ENCODE results near the gene RIN1. TPM values are rescaled to one million over a fixed set of nuclear protein-coding genes. Genes with fewer than 3 reads are reported as not detected.
A peak's percentile ranks its signal among the peaks of the same experiment; 100 is the strongest.

The RIN1 gene
- polyA plus RNA-seq, 1 of the 3 experiments (the other 2 are of a cell fraction): 16.9 TPM

DNA sequence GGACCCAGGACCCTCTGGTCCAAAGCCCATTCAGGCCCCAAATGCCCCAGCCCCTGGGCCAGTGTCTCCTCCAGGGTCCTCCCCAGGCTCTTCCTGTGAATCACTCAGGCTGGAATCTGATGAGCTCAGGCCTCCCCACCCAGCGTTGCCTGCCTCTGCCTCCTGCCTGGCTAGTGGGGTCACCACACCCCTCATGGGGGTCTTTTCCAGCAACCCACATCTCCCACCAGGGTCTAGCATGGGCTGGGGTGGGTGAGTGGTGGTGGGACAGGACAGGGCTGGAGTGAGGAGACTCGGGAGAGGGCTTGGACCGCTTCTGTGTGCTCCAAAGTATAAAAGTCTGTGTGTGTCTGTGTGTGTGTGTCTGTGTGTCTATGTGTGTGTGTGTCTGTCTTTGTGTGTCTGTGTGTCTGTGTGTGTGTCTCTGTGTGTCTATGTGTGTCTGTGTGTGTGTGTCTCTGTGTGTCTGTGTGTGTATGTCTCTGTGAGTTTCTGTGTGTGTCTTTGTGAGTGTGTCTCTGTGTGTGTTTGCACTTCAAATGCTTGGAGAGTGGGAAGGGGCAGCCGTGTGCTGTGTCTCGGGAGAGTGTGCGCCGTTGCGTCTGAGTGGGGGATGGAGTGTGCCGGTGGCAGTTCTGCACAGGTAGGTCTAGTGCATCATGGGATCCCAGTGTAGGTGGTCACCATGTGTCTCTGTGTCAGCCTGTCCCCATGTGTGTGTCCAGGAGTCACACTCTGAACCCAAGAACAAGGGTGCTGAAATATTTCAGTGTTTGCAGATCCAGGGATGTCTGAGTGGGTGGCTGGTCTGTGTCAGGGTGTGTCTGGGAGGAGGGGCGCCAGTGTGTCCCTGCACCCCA is 8.8 kb downstream of the RIN1 start (continued):
- TF ChIP-seq REST (IDR thresholded peaks at IDR 0.05; ENCODE audit: low read depth, low read length) (no peak), ELF1 (IDR thresholded peaks at IDR 0.05) (no peak), TAF1 (IDR thresholded peaks at IDR 0.05; ENCODE audit: borderline replicate concordance, low read depth, low read length) (no peak), RCOR1 (IDR thresholded peaks at IDR 0.05; ENCODE audit: low read length) (no peak), USF1 (IDR thresholded peaks at IDR 0.05; ENCODE audit: borderline replicate concordance, low read depth) (no peak), RXRA (IDR thresholded peaks at IDR 0.05; ENCODE audit: borderline replicate concordance, low read depth) (no peak)

GRCh38 chr11:66326261-66327111 is 9.7 kb downstream of the RIN1 start:
- Histone ChIP-seq H3K4me1 (ENCODE audit: control insufficient read depth in 1 of 2, insufficient read depth in 2 of 2, low read depth in 1 of 2, low read length in 1 of 2) (peaks cover 28 to 36% of the 10 kb centered on the region in 2 experiments; a peak in 3 of 4 replicates), H3K9ac (peak overlapping the region; percentile 62; the same call in 1 of the 2 replicates), H2AFZ (ENCODE audit: low read depth) (peak overlapping the region; percentile 46; the same call in 1 of the 2 replicates), H3K9me3 (no peaks in the 10 kb centered on the region), H3K4me3 (ENCODE audit: low read depth in 2 of 2, low read length in 1 of 2) (no peak overlapping the region), H3K79me2 (ENCODE audit: insufficient read depth) (no peaks in the 10 kb centered on the region), H3K9me2 (no peaks in the 10 kb centered on the region), H3F3A (replicated peaks; ENCODE audit: insufficient read depth) (peaks cover 9% of the 10 kb centered on the region), H3K4me2 (peak overlapping the region; percentile 66), H4K20me1 (ENCODE audit: insufficient read depth) (no peaks in the 10 kb centered on the region), H3K36me3 (replicated peaks in 1 of 2; ENCODE audit: control insufficient read depth in 1 of 2, insufficient read depth in 2 of 2, low read length in 1 of 2) (no peaks in the 10 kb centered on the region), H3K27me3 (ENCODE audit: insufficient read depth) (no peaks in the 10 kb centered on the region), H3K27ac (ENCODE audit: low read depth in 2 of 2, low read length in 1 of 2) (peak overlapping the region; percentile 73 to 80)
- TF ChIP-seq PBX3 (IDR thresholded peaks at IDR 0.05) (no peak), TCF12 (IDR thresholded peaks at IDR 0.05) (peak; percentile 54), CHD2 (IDR thresholded peaks at IDR 0.05; ENCODE audit: low read length, partially characterized antibody) (peak; percentile 50), YY1 (IDR thresholded peaks at IDR 0.05; ENCODE audit: low read depth) (no peak), RXRA (IDR thresholded peaks at IDR 0.05; ENCODE audit: borderline replicate concordance, low read depth) (peak; percentile 29; the same call in 1 of the 2 replicates), NFIC (IDR thresholded peaks at IDR 0.05; ENCODE audit: borderline replicate concordance) (peak; percentile 73), MAX (IDR thresholded peaks at IDR 0.05; ENCODE audit: low read depth) (0 out of 2 replicates have a peak, but pooled peaks have one; percentile 16)
- DNase-seq: peak; percentile 79
- 42% methylated on average over 9 of the region's 21 CpGs for WGBS (ENCODE audit: low lambda C conversion rate)
- CTCF ChIA-PET: interaction anchor here (0.7 to 1.8 kb wide), 10 partner anchors 9 to 62 kb away, joined by 3 to 46 read pairs (median 4); partner anchors contain the start of genes CD248 and RIN1
- POLR2A ChIA-PET: interaction anchor here (1.3 to 1.8 kb wide), 2 partner anchors 9 to 14 kb away, joined by 10 to 17 read pairs; partner anchors contain the start of gene CD248

Data from SK-N-SH (cell line).